ENCODE measurements around the gene GHRHR. TPM values are rescaled to one million over a fixed set of nuclear protein-coding genes. Genes with fewer than 3 reads are reported as not detected.

GHRHR gene
- total and polyA plus RNA-seq, 10 of the 15 experiments (the other 5 are each of a cell fraction or from before 2014, with no cell fraction given) = not detected

DNA sequence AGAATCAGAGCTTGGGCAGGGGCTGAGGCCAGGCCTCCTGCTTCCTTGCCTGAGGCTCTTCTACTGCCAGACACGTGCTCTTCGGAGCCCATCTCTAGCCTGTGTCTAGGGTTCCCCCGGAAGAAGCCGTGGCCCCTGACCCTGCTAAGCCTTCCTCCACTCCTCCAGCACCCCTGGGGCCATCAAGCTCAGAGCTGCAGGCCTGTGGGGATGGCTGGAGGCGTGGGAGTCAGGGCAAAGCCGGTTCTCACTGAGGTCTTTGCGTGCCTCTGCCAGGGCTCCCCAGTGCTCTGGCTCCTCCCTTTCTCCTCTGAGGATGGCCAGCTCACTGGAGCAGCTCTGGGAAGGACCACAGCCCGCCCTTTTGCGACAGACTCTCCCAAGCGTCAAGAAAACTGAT lies 34.4 kb downstream of the GHRHR start:
- in situ Hi-C loops (cut with MboI) (no loop called here), intact Hi-C loops (cut with micrococcal nuclease; ENCODE audit: unreplicated experiment) (no loop called here)
- H3K9me3 ChIP-seq (replicated peaks; ENCODE audit: control insufficient read depth, insufficient read depth, low read length) = no peaks in the 10 kb centered on the region; the same call in 2 of the 3 replicates
- H3K36me3 ChIP-seq (ENCODE audit: control insufficient read depth in 2 of 2, insufficient read depth in 2 of 2, low read length in 1 of 2) = no peaks in the 10 kb centered on the region
- ATAC-seq (no peak), FAIRE-seq (no peak), DNase-seq (ENCODE audit: low read depth, low spot score) (no peak)
- ChIA-PET RAD21 (ENCODE audit: unreplicated experiment) (interaction anchor here (0.8 kb wide), 1 partner anchor 15 kb away, joined by 3 read pairs; no protein-coding TSS in a partner anchor), POLR2A (no interaction called here), CTCF (interaction anchor here (1.4 to 2.3 kb wide), 2 partner anchors 13 to 15 kb away, joined by 5 to 9 read pairs; no protein-coding TSS in a partner anchor), SMC1A (ENCODE audit: uncharacterized antibody, unreplicated experiment) (no interaction called here)
- H3K9ac ChIP-seq (ENCODE audit: control insufficient read depth, insufficient read depth, low read length) = no peak overlapping the region
- no peaks in the 10 kb centered on the region for H3K79me2 ChIP-seq (ENCODE audit: control insufficient read depth, insufficient read depth, low read length)
- TF ChIP-seq BCLAF1 (IDR thresholded peaks at IDR 0.05) (no peak), SKIL (IDR thresholded peaks at IDR 0.05; ENCODE audit: low read depth, poor library complexity, severe bottlenecking) (no peak), ZBED1 (IDR thresholded peaks at IDR 0.05; ENCODE audit: borderline replicate concordance) (no peak), BACH1 (IDR thresholded peaks at IDR 0.05; ENCODE audit: borderline replicate concordance) (no peak), IRF5 (IDR thresholded peaks at IDR 0.05; ENCODE audit: borderline replicate concordance) (no peak), POLR2AphosphoS2 (IDR thresholded peaks at IDR 0.05; ENCODE audit: low read depth, low read length) (no peak), MYB (IDR thresholded peaks at IDR 0.05; ENCODE audit: borderline replicate concordance, low read depth, low read length) (no peak), ZNF274 (IDR thresholded peaks at IDR 0.05; ENCODE audit: insufficient read depth, insufficient read length) (no peak), CREM (IDR thresholded peaks at IDR 0.05; ENCODE audit: low read depth) (no peak)
- no peak overlapping the region for H3K4me3 ChIP-seq
- H3K4me2 ChIP-seq (ENCODE audit: control insufficient read depth, insufficient read depth) = no peak overlapping the region
- H2AFZ ChIP-seq (ENCODE audit: control insufficient read depth, low read depth, low read length) = no peak overlapping the region
- H3K27ac ChIP-seq (ENCODE audit: control insufficient read depth, insufficient read depth) = no peak overlapping the region
- BruUV-seq (replicated peaks) = no TSS peak
- no peaks in the 10 kb centered on the region; a peak in 1 of 4 replicates for H3K27me3 ChIP-seq (replicated peaks in 1 of 2; ENCODE audit: control insufficient read depth in 2 of 2, insufficient read depth in 2 of 2, low read length in 1 of 2)
- H4K20me1 ChIP-seq (ENCODE audit: control insufficient read depth, insufficient read depth) = no peaks in the 10 kb centered on the region
- no peaks in the 10 kb centered on the region for H3K4me1 ChIP-seq (ENCODE audit: control insufficient read depth, insufficient read depth, low read length)
- 25% methylated on average over 10 of the region's 10 CpGs for WGBS (ENCODE audit: insufficient coverage, insufficient replicate concordance, low lambda C conversion rate, missing lambda C conversion rate)

Measured in GM12878 (cell line).